Adrenal gland (tissue), 12 donors: ENCODE data around the gene PLGRKT. TPM values are rescaled to one million over a fixed set of nuclear protein-coding genes. Genes with fewer than 3 reads are reported as not detected.
"Not testable (repeated sequence)": the region's sequence is repeated elsewhere in the genome, so short reads cannot be mapped to it uniquely, and the experiment has no call there.

Source experiments
- DNase-seq, 7 donors: peaks; one replicate each; pipeline ENCODE4 v3.0.0-alpha.2; 2019 to 2020
- H3K27ac ChIP-seq, 5 donors: fragments of 200-600 bp; sonication (generic) in 4 of 5; 1 replicate in 3 of 5; 2 replicates in 2 of 5; pipeline versions ENCODE4 v1.5.1 to v1.8.0; 2016 to 2020; ENCODE audit warnings: mild to moderate bottlenecking in 1 of 5
- H3K27me3 ChIP-seq: fragments of 200-600 bp; 2 replicates; pipeline ENCODE4 v1.8.0; 2021
- H3K36me3 ChIP-seq, 2 donors: fragments of 200-600 bp; replicated peaks in 1 of 2; 1 replicate in 1 of 2; 2 replicates in 1 of 2; pipeline versions ENCODE4 v1.5.1 to v1.8.0; 2018 to 2022
- H3K4me1 ChIP-seq, 2 donors: fragments of 200-600 bp; replicated peaks in 1 of 2; 1 replicate in 1 of 2; 2 replicates in 1 of 2; pipeline versions ENCODE4 v1.5.1 to v1.8.0; 2018 to 2021
- H3K4me3 ChIP-seq, 4 donors: fragments of 200-600 bp; sonication (generic) in 3 of 4; one replicate each; pipeline ENCODE4 v1.5.1; 2016 to 2018
- H3K9me3 ChIP-seq, 3 donors: fragments of 200-600 bp; sonication (generic) in 1 of 3; replicated peaks in 1 of 3; 1 replicate in 2 of 3; 2 replicates in 1 of 3; pipeline versions ENCODE4 v1.5.1 to v1.8.0; 2016 to 2021
- CTCF ChIP-seq, 6 experiments: fragments of 450-650 bp in 4 of 6; fragments of 200-600 bp in 2 of 6; sonication (generic) in 1 of 6; IDR thresholded peaks; 1 replicate in 5 of 6; 2 replicates in 1 of 6; pipeline versions ENCODE4 v1.5.1 to v1.8.0; 2016 to 2021; ENCODE audit warnings: antibody characterized with exemption in 6 of 6, mild to moderate bottlenecking in 2 of 6, moderate library complexity in 1 of 6
- POLR2A ChIP-seq, 2 donors: fragments of 450-650 bp; IDR thresholded peaks; one replicate each; pipeline ENCODE4 v1.6.1; 2017; ENCODE audit warnings: antibody characterized with exemption in 2 of 2, mild to moderate bottlenecking in 2 of 2, moderate library complexity in 1 of 2
- WGBS, 4 donors: extraction: QIAGEN DNeasy Blood & Tissue Kit in 2 of 4; methylation state at CpG; one replicate each; pipeline versions ENCODE4 v1.1.5 to v1.1.7; 2013 to 2017; 5-methylcytosine and 5-hydroxymethylcytosine counted together
- intact Hi-C, 2 donors: fragments of 100-400 bp; cut with DNase I; formaldehyde crosslinking; loops; one replicate each; pipeline versions ENCODE4 v1.14.1 to v1.15.0; 2022 to 2023
- polyA plus RNA-seq, 3 donors: library from polyadenylated mRNA; stranded (reverse); fragments of 200-250 nt in 2 of 3; fragments of 350-450 nt in 1 of 3; fragmentation: Illumina TruSeq in 1 of 3; extraction: RNeasy Lipid Tissue Mini Kit (QIAGEN cat#74804) in 1 of 3; gene quantifications; one replicate each; pipeline ENCODE4 v1.2.3, GENCODE V29; 2013 to 2014
- total RNA-seq, 9 donors: library from RNA; depleted of rRNA in 4 of 9; stranded (reverse); fragments of >200 nt in 4 of 9; fragments of 120-200 nt in 1 of 9; fragmentation: NEBNext Ultra II Directional in 1 of 9; extraction: Animal tissue kit (Norgen Biotek cat#: 25700) in 1 of 9; gene quantifications; one replicate each; pipeline versions ENCODE4 v1.1.0 to v1.2.4, GENCODE V29; 2013 to 2023
- donor health status: healthy with polysubstance abuse.
- donor health status: Bipolar disorder and iron deficiency.
- donor health status: DM: yes; HTN: yes; CAD: no.
- donor health status: DM: no; HTN: no; CAD: no.
- donor health status: DM: no; HTN: no; CAD: no.
- donor health status: DM: yes; HTN: yes; CAD: no.

The PLGRKT gene
- total and polyA plus RNA-seq, 12 donors = 7.2 to 32.0 (median 20.7) TPM

- WGBS, 4 donors = 69 to 74% (median 70%) methylated on average over 3 of the region's 3 CpGs
- H3K36me3 ChIP-seq = no peaks in the 10 kb centered on the region
- TF ChIP-seq CTCF (IDR thresholded peaks at IDR 0.05) (no peak), POLR2A (IDR thresholded peaks at IDR 0.05) (no peak)
- no peaks in the 10 kb centered on the region for H3K4me1 ChIP-seq
- DNase-seq = no peak
- no peak overlapping the region for H3K4me3 ChIP-seq
- H3K27ac ChIP-seq = no peak overlapping the region
- no peaks in the 10 kb centered on the region for H3K27me3 ChIP-seq
- H3K9me3 ChIP-seq = no peaks in the 10 kb centered on the region
- intact Hi-C loops = no loop called here
These were observed 42.4 kb upstream of the PLGRKT start for GRCh38 chr9:5479994-5480694.

- Histone ChIP-seq H3K4me3 (no peak overlapping the region), H3K4me1 (no peaks in the 10 kb centered on the region), H3K27ac (no peak overlapping the region), H3K36me3 (no peaks in the 10 kb centered on the region), H3K27me3 (no peaks in the 10 kb centered on the region), H3K9me3 (no peaks in the 10 kb centered on the region)
- DNase-seq = no peak
- WGBS, 4 donors = 58 to 73% (median 67%) methylated on average over 2 of the region's 2 CpGs
- intact Hi-C loops = no loop called here
- TF ChIP-seq POLR2A (IDR thresholded peaks at IDR 0.05) = no peak
- no peak for TF ChIP-seq CTCF (IDR thresholded peaks at IDR 0.05)
These were observed 40.5 kb upstream of the PLGRKT start for GRCh38 chr9:5478206-5478605.

- H3K27ac ChIP-seq, DNase-seq, intact Hi-C loops, H3K4me1 ChIP-seq, H3K9me3 ChIP-seq, H3K4me3 ChIP-seq, H3K27me3 ChIP-seq, H3K36me3 ChIP-seq: not testable (repeated sequence)
- 74 to 90% (median 81%) methylated on average over 2 of the region's 2 CpGs for WGBS, 4 donors
These were observed 37.9 kb upstream of the PLGRKT start for GRCh38 chr9:5475611-5476010.

- Histone ChIP-seq H3K36me3 (no peaks in the 10 kb centered on the region), H3K27ac (no peak overlapping the region), H3K9me3 (no peaks in the 10 kb centered on the region), H3K4me1 (no peaks in the 10 kb centered on the region), H3K4me3 (no peak overlapping the region), H3K27me3 (no peaks in the 10 kb centered on the region)
- intact Hi-C loops = no loop called here
- no peak for TF ChIP-seq POLR2A (IDR thresholded peaks at IDR 0.05)
- no peak for TF ChIP-seq CTCF (IDR thresholded peaks at IDR 0.05)
- WGBS, 4 donors = 90 to 93% (median 92%) methylated on average over 3 of the region's 3 CpGs
- no peak for DNase-seq
These were observed 33.1 kb upstream of the PLGRKT start for GRCh38 chr9:5470816-5471215.

GRCh38 chr9:5470122-5470521 lies 32.4 kb upstream of the PLGRKT start:
- Histone ChIP-seq H3K4me3 (no peak overlapping the region), H3K9me3 (no peaks in the 10 kb centered on the region), H3K27me3 (no peaks in the 10 kb centered on the region), H3K36me3 (no peaks in the 10 kb centered on the region), H3K4me1 (no peaks in the 10 kb centered on the region), H3K27ac (no peak overlapping the region)
- WGBS, 4 donors = 65 to 87% (median 80%) methylated on average over 1 of the region's 1 CpG
- TF ChIP-seq CTCF (IDR thresholded peaks at IDR 0.05) (no peak), POLR2A (IDR thresholded peaks at IDR 0.05) (no peak)
- intact Hi-C loops = no loop called here
- DNase-seq = no peak
